ENCODE data around the gene CDH5.

GRCh38 chr16:66364959-66365306, 1.6 kb upstream of the CDH5 start:
- TF ChIP-seq, protein P1, sequence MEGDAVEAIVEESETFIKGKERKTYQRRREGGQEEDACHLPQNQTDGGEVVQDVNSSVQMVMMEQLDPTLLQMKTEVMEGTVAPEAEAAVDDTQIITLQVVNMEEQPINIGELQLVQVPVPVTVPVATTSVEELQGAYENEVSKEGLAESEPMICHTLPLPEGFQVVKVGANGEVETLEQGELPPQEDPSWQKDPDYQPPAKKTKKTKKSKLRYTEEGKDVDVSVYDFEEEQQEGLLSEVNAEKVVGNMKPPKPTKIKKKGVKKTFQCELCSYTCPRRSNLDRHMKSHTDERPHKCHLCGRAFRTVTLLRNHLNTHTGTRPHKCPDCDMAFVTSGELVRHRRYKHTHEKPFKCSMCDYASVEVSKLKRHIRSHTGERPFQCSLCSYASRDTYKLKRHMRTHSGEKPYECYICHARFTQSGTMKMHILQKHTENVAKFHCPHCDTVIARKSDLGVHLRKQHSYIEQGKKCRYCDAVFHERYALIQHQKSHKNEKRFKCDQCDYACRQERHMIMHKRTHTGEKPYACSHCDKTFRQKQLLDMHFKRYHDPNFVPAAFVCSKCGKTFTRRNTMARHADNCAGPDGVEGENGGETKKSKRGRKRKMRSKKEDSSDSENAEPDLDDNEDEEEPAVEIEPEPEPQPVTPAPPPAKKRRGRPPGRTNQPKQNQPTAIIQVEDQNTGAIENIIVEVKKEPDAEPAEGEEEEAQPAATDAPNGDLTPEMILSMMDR (IDR thresholded peaks at IDR 0.05), result no peak
- no peak for TF ChIP-seq POLR2A (IDR thresholded peaks at IDR 0.05)
